Testis (tissue), 3 donors: ENCODE results near the gene ZNF775. TPM values are rescaled to one million over a fixed set of nuclear protein-coding genes. Genes with fewer than 3 reads are reported as not detected.

Experiments
- DNase-seq: peaks from one replicate; pipeline ENCODE4 v3.0.0-alpha.2; 2019
- H3K27ac ChIP-seq, 2 donors: fragments of 200-600 bp; sonication (generic); one replicate each; pipeline ENCODE4 v1.5.1; 2019
- H3K27me3 ChIP-seq: fragments of 200-600 bp; sonication (generic); one replicate; pipeline ENCODE4 v1.5.1; 2019
- H3K36me3 ChIP-seq: fragments of 200-600 bp; sonication (generic); one replicate; pipeline ENCODE4 v1.5.1; 2017; ENCODE audit warnings: low read depth; ENCODE audit errors: missing control alignments
- H3K4me1 ChIP-seq: fragments of 200-600 bp; sonication (generic); one replicate; pipeline ENCODE4 v1.5.1; 2019
- H3K4me3 ChIP-seq, 2 donors: fragments of 200-600 bp; sonication (generic); one replicate each; pipeline ENCODE4 v1.5.1; 2017 to 2019
- H3K9me3 ChIP-seq: fragments of 200-600 bp; sonication (generic); one replicate; pipeline ENCODE4 v1.5.1; 2017
- CTCF ChIP-seq, 3 experiments: fragments of 450-650 bp in 2 of 3; fragments of 200-600 bp in 1 of 3; sonication (generic) in 1 of 3; IDR thresholded peaks; one replicate each; pipeline ENCODE4 v1.5.1; 2016 to 2019; ENCODE audit warnings: antibody characterized with exemption in 3 of 3, mild to moderate bottlenecking in 2 of 3, moderate library complexity in 1 of 3
- POLR2A ChIP-seq: fragments of 450-650 bp; IDR thresholded peaks from one replicate; pipeline ENCODE4 v1.6.1; 2017; ENCODE audit warnings: antibody characterized with exemption, mild to moderate bottlenecking, moderate library complexity
- WGBS, 2 donors: methylation state at CpG; one replicate each; pipeline ENCODE4 v1.1.5; 2018; 5-methylcytosine and 5-hydroxymethylcytosine counted together
- intact Hi-C: fragments of 100-400 bp; cut with DNase I; formaldehyde crosslinking; loops from one replicate; pipeline ENCODE4 v1.15.1; 2023; ENCODE audit warnings: low total_unique reads
- polyA plus RNA-seq: library from polyadenylated mRNA; stranded (reverse); fragments of 350-450 nt; fragmentation: Illumina TruSeq; extraction: RNeasy Lipid Tissue Mini Kit (QIAGEN cat#74804); gene quantifications from one replicate; pipeline ENCODE4 v1.2.3, GENCODE V29; 2014; ENCODE audit warnings: low read depth, low replicate concordance; ENCODE audit not compliant: insufficient read depth
- total RNA-seq, 2 donors: library from RNA; depleted of rRNA; stranded (reverse); fragments of >200 nt; gene quantifications; one replicate each; pipeline ENCODE4 v1.2.3, GENCODE V29; 2016

Gene ZNF775
- total and polyA plus RNA-seq, 3 donors from 2014 or later: 5.2 to 14.1 (median 11.0) TPM

- TF ChIP-seq CTCF (IDR thresholded peaks at IDR 0.05) (no peak), POLR2A (no peak)
- intact Hi-C loops: no loop called here
- H3K4me1 ChIP-seq: no peaks in the 10 kb centered on the region
- H3K4me3 ChIP-seq: no peak overlapping the region
- no peaks in the 10 kb centered on the region for H3K27me3 ChIP-seq
- no peaks in the 10 kb centered on the region for H3K9me3 ChIP-seq
- DNase-seq: no peak
- no peak overlapping the region for H3K27ac ChIP-seq
- WGBS, 2 donors: 81 to 92% methylated on average over 5 of the region's 5 CpGs
- no peaks in the 10 kb centered on the region for H3K36me3 ChIP-seq
These were observed 10.3 kb downstream of the ZNF775 start for GRCh38 chr7:150389532-150389816.

DNA sequence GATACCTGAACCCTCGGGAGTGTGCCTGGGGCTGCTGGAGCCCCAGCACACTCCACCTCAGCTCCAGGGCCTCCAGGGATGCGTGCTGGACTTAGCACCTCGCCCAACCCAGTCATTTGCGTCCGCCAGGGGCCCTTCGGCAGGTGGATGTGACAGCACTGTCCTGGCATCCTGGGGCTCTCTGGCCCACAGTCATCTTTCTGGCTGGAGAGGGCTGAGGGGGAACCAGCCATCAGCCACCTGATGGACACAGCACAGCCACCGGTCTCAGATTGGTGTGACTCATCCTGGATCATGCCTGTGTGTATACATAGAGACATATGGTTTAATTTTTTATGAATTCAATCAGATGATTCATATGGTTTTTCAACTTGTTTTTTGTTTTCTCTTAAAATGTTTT is 11.1 kb downstream of the ZNF775 start:
- no peak overlapping the region for H3K27ac ChIP-seq
- no peaks in the 10 kb centered on the region for H3K27me3 ChIP-seq
- no peak overlapping the region for H3K4me3 ChIP-seq
- no peaks in the 10 kb centered on the region for H3K4me1 ChIP-seq
- no peak for DNase-seq
- TF ChIP-seq POLR2A (no peak), CTCF (IDR thresholded peaks at IDR 0.05) (no peak)
- H3K36me3 ChIP-seq: no peaks in the 10 kb centered on the region
- WGBS, 2 donors: 92 to 93% methylated on average over 6 to 7 of the region's 7 CpGs
- intact Hi-C loops: no loop called here
- H3K9me3 ChIP-seq: no peaks in the 10 kb centered on the region

- Histone ChIP-seq H3K27me3 (no peaks in the 10 kb centered on the region), H3K4me3 (no peak overlapping the region), H3K36me3 (no peaks in the 10 kb centered on the region), H3K27ac (no peak overlapping the region), H3K4me1 (no peaks in the 10 kb centered on the region), H3K9me3 (no peaks in the 10 kb centered on the region)
- DNase-seq: no peak
- WGBS, 2 donors: 83 to 93% methylated on average over 3 of the region's 3 CpGs
- TF ChIP-seq CTCF (IDR thresholded peaks at IDR 0.05) (no peak), POLR2A (no peak)
- intact Hi-C loops: no loop called here
These were observed 14.2 kb downstream of the ZNF775 start for GRCh38 chr7:150393325-150393724.

DNA sequence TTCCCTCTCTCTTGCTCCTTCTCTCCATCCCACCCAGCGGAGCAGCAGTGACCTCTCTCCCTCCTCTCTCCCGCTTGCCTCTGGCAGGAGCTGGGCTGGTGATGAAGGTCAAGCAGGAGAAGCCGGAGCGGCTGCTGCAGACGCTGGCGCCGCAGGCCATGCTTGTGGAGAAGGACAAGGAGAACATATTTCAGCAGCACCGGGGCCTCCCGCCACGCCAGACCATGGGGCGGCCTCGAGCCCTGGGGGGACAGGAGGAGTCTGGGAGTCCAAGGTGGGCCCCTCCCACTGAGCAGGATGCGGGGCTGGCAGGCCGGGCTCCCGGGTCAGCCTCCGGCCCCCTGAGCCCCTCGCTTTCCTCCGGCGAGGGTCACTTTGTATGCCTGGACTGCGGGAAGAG is 17.3 kb downstream of the ZNF775 start:
- TF ChIP-seq CTCF (IDR thresholded peaks at IDR 0.05) (no peak), POLR2A (no peak)
- H3K36me3 ChIP-seq: no peaks in the 10 kb centered on the region
- WGBS, 2 donors: 77 to 85% methylated on average over 18 to 20 of the region's 20 CpGs
- peaks cover 6% of the 10 kb centered on the region for H3K4me1 ChIP-seq
- H3K27me3 ChIP-seq: no peaks in the 10 kb centered on the region
- peak overlapping the region in 1 of 2 donors; percentile 26 for H3K4me3 ChIP-seq
- H3K27ac ChIP-seq: no peak overlapping the region
- no peak for DNase-seq
- H3K9me3 ChIP-seq: no peaks in the 10 kb centered on the region
- intact Hi-C loops: no loop called here

DNA sequence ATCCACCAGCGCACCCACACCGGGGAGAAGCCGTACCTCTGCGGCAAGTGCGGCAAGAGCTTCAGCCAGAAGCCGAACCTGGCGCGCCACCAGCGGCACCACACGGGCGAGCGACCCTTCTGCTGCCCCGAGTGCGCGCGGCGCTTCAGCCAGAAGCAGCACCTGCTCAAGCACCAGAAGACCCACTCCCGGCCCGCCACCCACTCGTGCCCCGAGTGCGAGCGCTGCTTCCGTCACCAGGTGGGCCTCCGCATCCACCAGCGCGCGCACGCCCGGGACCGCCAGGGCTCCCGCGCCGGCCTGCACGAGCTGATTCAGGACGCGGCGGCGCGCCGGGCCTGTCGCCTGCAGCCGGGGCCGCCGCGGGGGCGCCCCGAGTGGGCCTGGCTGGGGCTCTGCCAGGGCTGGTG is 17.7 kb downstream of the ZNF775 start:
- peak overlapping the region in 1 of 2 donors; percentile 26 for H3K4me3 ChIP-seq
- DNase-seq: no peak
- peaks cover 10% of the 10 kb centered on the region for H3K4me1 ChIP-seq
- H3K36me3 ChIP-seq: no peaks in the 10 kb centered on the region
- no peaks in the 10 kb centered on the region for H3K9me3 ChIP-seq
- H3K27ac ChIP-seq: no peak overlapping the region
- intact Hi-C loops: no loop called here
- WGBS, 2 donors: 55 to 91% methylated on average over 6 to 43 of the region's 48 CpGs
- no peaks in the 10 kb centered on the region for H3K27me3 ChIP-seq
- TF ChIP-seq CTCF (IDR thresholded peaks at IDR 0.05): no peak
- TF ChIP-seq POLR2A: no peak
